Measurements from ENCODE around the gene MOB3A.

The MOB3A gene

GRCh38 chr19:2033115-2033824 is 62.9 kb downstream of the MOB3A start:
- CTCF ChIA-PET: no interaction called here
- POLR2A ChIA-PET: interaction anchor here (1.1 to 1.5 kb wide), 2 partner anchors 10 to 18 kb away, joined by 3 read pairs; partner anchors contain the start of gene MKNK2
- no peak for TF ChIP-seq FOXM1 (IDR thresholded peaks at IDR 0.05; ENCODE audit: borderline replicate concordance)
- no peak for TF ChIP-seq ZNF384 (IDR thresholded peaks at IDR 0.05)
- TF ChIP-seq ELF4 (IDR thresholded peaks at IDR 0.05): no peak
- no peak for TF ChIP-seq CTBP1 (IDR thresholded peaks at IDR 0.05; ENCODE audit: borderline replicate concordance)
- no peak for TF ChIP-seq SUZ12 (IDR thresholded peaks at IDR 0.05)
- no peak for TF ChIP-seq PKNOX1 (IDR thresholded peaks at IDR 0.05)
- no peak for TF ChIP-seq NFRKB (IDR thresholded peaks at IDR 0.05)
- no peak for TF ChIP-seq TARDBP (IDR thresholded peaks at IDR 0.05)
- no peak for TF ChIP-seq SP1 (IDR thresholded peaks at IDR 0.05)
- TF ChIP-seq FOXA1 (IDR thresholded peaks at IDR 0.05): no peak
- TF ChIP-seq L3MBTL2 (conservative IDR thresholded peaks at IDR 0.05): no peak
- TF ChIP-seq LEF1 (IDR thresholded peaks at IDR 0.05; ENCODE audit: borderline replicate concordance): no peak
- no peak for TF ChIP-seq HDGF (IDR thresholded peaks at IDR 0.05; ENCODE audit: borderline replicate concordance)
- no peak for TF ChIP-seq BHLHE40 (IDR thresholded peaks at IDR 0.05; ENCODE audit: borderline replicate concordance)
- TF ChIP-seq FOXK2 (IDR thresholded peaks at IDR 0.05): no peak
- no peak for TF ChIP-seq ARNT (IDR thresholded peaks at IDR 0.05)
- no peak for DNase-seq (ENCODE audit: extremely low spot score)

DNA sequence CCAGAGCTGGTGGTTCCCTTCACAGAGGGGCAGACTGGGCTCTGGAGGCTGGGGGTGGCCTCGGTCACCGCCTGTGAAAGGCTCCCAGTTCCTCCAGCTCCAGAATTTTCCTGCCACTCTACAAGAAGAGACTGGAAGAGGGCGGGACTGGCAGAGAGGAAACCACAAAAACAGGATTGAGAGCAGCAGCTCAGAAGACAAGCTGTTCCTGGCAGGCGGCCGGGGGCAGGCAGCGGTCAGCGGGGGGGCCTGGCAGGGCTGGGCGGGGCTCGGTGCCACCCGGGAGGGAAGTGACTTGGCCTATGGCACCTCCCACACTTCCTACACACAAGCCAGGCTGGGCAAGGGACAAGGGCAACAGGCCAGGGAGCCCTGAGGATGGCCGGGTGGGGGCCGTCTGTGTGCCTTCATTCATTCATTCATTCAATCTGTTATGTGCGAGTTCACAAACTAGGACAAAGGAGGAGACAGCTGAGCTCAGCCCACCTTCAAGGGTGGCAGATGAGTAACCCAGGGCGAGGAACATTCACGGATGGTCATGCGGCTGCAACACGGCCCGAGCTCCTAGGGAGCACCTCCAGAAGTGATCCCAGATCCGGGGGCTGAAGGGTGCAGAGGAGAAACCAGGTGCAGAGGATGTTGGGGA is 63.7 kb downstream of the MOB3A start:
- ChIA-PET CTCF (no interaction called here), POLR2A (interaction anchor here (1.1 to 1.5 kb wide), 2 partner anchors 10 to 19 kb away, joined by 3 read pairs; partner anchors contain the start of gene MKNK2)
- TF ChIP-seq SP1 (IDR thresholded peaks at IDR 0.05): no peak
- no peak for TF ChIP-seq ELF4 (IDR thresholded peaks at IDR 0.05)
- TF ChIP-seq PKNOX1 (IDR thresholded peaks at IDR 0.05): no peak
- no peak for TF ChIP-seq L3MBTL2 (conservative IDR thresholded peaks at IDR 0.05)
- no peak for TF ChIP-seq FOXK2 (IDR thresholded peaks at IDR 0.05)
- TF ChIP-seq TARDBP (IDR thresholded peaks at IDR 0.05): no peak
- TF ChIP-seq FOXA1 (IDR thresholded peaks at IDR 0.05): no peak
- no peak for TF ChIP-seq NFRKB (IDR thresholded peaks at IDR 0.05)
- no peak for TF ChIP-seq FOXM1 (IDR thresholded peaks at IDR 0.05; ENCODE audit: borderline replicate concordance)
- TF ChIP-seq HDGF (IDR thresholded peaks at IDR 0.05; ENCODE audit: borderline replicate concordance): no peak
- no peak for TF ChIP-seq BHLHE40 (IDR thresholded peaks at IDR 0.05; ENCODE audit: borderline replicate concordance)
- no peak for TF ChIP-seq ARNT (IDR thresholded peaks at IDR 0.05)
- TF ChIP-seq ZNF384 (IDR thresholded peaks at IDR 0.05): no peak
- no peak for TF ChIP-seq CTBP1 (IDR thresholded peaks at IDR 0.05; ENCODE audit: borderline replicate concordance)
- TF ChIP-seq SUZ12 (IDR thresholded peaks at IDR 0.05): no peak
- TF ChIP-seq LEF1 (IDR thresholded peaks at IDR 0.05; ENCODE audit: borderline replicate concordance): no peak
- DNase-seq (ENCODE audit: extremely low spot score): no peak

- no peak for TF ChIP-seq L3MBTL2 (conservative IDR thresholded peaks at IDR 0.05)
- TF ChIP-seq ZNF384 (IDR thresholded peaks at IDR 0.05): no peak
- no peak for TF ChIP-seq SUZ12 (IDR thresholded peaks at IDR 0.05)
- TF ChIP-seq LEF1 (IDR thresholded peaks at IDR 0.05; ENCODE audit: borderline replicate concordance): no peak
- TF ChIP-seq FOXA1 (IDR thresholded peaks at IDR 0.05): no peak
- TF ChIP-seq CTBP1 (IDR thresholded peaks at IDR 0.05; ENCODE audit: borderline replicate concordance): no peak
- no peak for TF ChIP-seq FOXM1 (IDR thresholded peaks at IDR 0.05; ENCODE audit: borderline replicate concordance)
- TF ChIP-seq FOXK2 (IDR thresholded peaks at IDR 0.05): no peak
- no peak for TF ChIP-seq SP1 (IDR thresholded peaks at IDR 0.05)
- TF ChIP-seq TARDBP (IDR thresholded peaks at IDR 0.05): no peak
- TF ChIP-seq BHLHE40 (IDR thresholded peaks at IDR 0.05; ENCODE audit: borderline replicate concordance): no peak
- no peak for TF ChIP-seq HDGF (IDR thresholded peaks at IDR 0.05; ENCODE audit: borderline replicate concordance)
- TF ChIP-seq NFRKB (IDR thresholded peaks at IDR 0.05): no peak
- no peak for TF ChIP-seq ARNT (IDR thresholded peaks at IDR 0.05)
- no peak for TF ChIP-seq PKNOX1 (IDR thresholded peaks at IDR 0.05)
- TF ChIP-seq ELF4 (IDR thresholded peaks at IDR 0.05): no peak
- ChIA-PET POLR2A (no interaction called here), CTCF (interaction anchor here (1.6 kb wide), 1 partner anchor 8 kb away, joined by 4 read pairs; no protein-coding TSS in a partner anchor)
- DNase-seq (ENCODE audit: extremely low spot score): no peak
Observed at GRCh38 chr19:2027361-2027760, 68.8 kb downstream of the MOB3A start.

DNA sequence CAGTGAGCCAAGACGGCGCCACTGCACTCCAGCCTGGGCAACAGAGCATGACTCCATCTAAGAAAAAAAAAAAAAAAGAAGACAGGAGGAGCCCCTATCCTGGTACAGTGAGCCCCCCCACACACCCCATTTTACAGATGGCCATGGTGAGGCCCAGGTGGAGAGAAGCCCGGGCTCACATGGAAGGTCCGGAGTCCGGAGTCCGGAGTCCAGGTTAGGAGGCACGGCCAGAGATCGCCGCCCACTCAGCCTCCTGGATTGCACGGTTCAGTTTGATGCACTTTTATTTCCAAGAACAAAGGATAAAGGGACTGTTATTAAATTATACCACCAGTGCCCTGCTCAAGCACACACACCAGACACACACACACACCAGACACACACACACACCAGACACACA is 69.4 kb downstream of the MOB3A start:
- DNase-seq (ENCODE audit: extremely low spot score): no peak
- TF ChIP-seq FOXK2 (IDR thresholded peaks at IDR 0.05) (no peak), SUZ12 (IDR thresholded peaks at IDR 0.05) (no peak), NFRKB (IDR thresholded peaks at IDR 0.05) (no peak), L3MBTL2 (conservative IDR thresholded peaks at IDR 0.05) (no peak), FOXA1 (IDR thresholded peaks at IDR 0.05) (no peak), ARNT (IDR thresholded peaks at IDR 0.05) (no peak), TARDBP (IDR thresholded peaks at IDR 0.05) (no peak), CTBP1 (IDR thresholded peaks at IDR 0.05; ENCODE audit: borderline replicate concordance) (no peak)
- ChIA-PET POLR2A (no interaction called here), CTCF (no interaction called here)

DNA sequence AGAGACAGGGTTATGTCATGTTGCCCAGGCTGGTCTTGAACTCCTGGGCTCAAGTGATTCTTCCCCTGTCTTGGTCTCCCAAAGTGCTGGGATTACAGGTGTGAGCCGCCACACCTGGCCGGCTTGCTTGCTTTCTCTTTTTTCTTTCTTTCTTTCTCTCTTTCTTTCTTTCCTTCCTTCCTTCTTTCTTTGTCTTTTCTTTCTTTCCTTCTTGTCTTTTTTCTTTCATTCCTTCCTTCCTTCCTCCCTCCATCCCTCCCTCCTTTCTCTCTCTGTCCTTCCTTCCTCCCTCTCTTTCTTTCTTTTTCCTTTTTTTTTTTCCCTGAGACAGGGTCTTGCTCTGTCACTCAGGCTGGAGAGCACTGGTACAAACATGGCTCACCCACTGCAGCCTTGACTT is 73.8 kb downstream of the MOB3A start:
- POLR2A ChIA-PET: no interaction called here
- CTCF ChIA-PET: no interaction called here
- TF ChIP-seq FOXM1 (IDR thresholded peaks at IDR 0.05; ENCODE audit: borderline replicate concordance) (no peak), SP1 (IDR thresholded peaks at IDR 0.05) (no peak), BHLHE40 (IDR thresholded peaks at IDR 0.05; ENCODE audit: borderline replicate concordance) (no peak), ARNT (IDR thresholded peaks at IDR 0.05) (no peak), TARDBP (IDR thresholded peaks at IDR 0.05) (no peak), LEF1 (IDR thresholded peaks at IDR 0.05; ENCODE audit: borderline replicate concordance) (no peak), L3MBTL2 (conservative IDR thresholded peaks at IDR 0.05) (no peak), FOXA1 (IDR thresholded peaks at IDR 0.05) (no peak), FOXK2 (IDR thresholded peaks at IDR 0.05) (no peak)
- DNase-seq (ENCODE audit: extremely low spot score): no peak

Data from HEK293T (cell line).